ENCODE measurements around the gene TSPAN3.

The TSPAN3 gene

GRCh38 chr15:77009646-77010311 is 61.1 kb downstream of the TSPAN3 start:
- no peak for DNase-seq (ENCODE audit: low read depth in 2 of 2)

- no peak for DNase-seq (ENCODE audit: low read depth in 2 of 2)
Observed at GRCh38 chr15:77009176-77009575, 61.7 kb downstream of the TSPAN3 start.

- DNase-seq (ENCODE audit: low read depth in 2 of 2), result no peak
Observed at GRCh38 chr15:77004189-77004588, 66.7 kb downstream of the TSPAN3 start.

- peak; percentile 77 to 79 for DNase-seq (ENCODE audit: low read depth in 2 of 2)
Observed at GRCh38 chr15:77002954-77003912, 67.7 kb downstream of the TSPAN3 start.

- DNase-seq (ENCODE audit: low read depth in 2 of 2), result no peak
Observed at GRCh38 chr15:77002436-77002835, 68.5 kb downstream of the TSPAN3 start.

GRCh38 chr15:77001966-77002365 is 68.9 kb downstream of the TSPAN3 start:
- no peak for DNase-seq (ENCODE audit: low read depth in 2 of 2)

- no peak for DNase-seq (ENCODE audit: low read depth in 2 of 2)
Observed at GRCh38 chr15:77001351-77001750, 69.6 kb downstream of the TSPAN3 start.

GRCh38 chr15:76999996-77000395 is 70.9 kb downstream of the TSPAN3 start:
- no peak for DNase-seq (ENCODE audit: low read depth in 2 of 2)

- DNase-seq (ENCODE audit: low read depth in 2 of 2), result no peak
Observed at GRCh38 chr15:76998663-76999285, 72.1 kb downstream of the TSPAN3 start.

- peak in 1 of 2 donors; percentile 56 for DNase-seq (ENCODE audit: low read depth in 2 of 2)
Observed at GRCh38 chr15:76996526-76997401, 74.1 kb downstream of the TSPAN3 start.

- DNase-seq (ENCODE audit: low read depth in 2 of 2), result no peak
Observed at GRCh38 chr15:76996076-76996525, 74.8 kb downstream of the TSPAN3 start.

- DNase-seq (ENCODE audit: low read depth in 2 of 2), result peak in 1 of 2 donors; percentile 60
Observed at GRCh38 chr15:76994971-76995945, 75.7 kb downstream of the TSPAN3 start, which contains the start of gene PSTPIP1. Gene PSTPIP1, plus strand, starts transcription at chr15:76995126. Its CDS starts 448 bp downstream, at chr15:76995574.

GRCh38 chr15:76994496-76994895 is 76.4 kb downstream of the TSPAN3 start:
- no peak for DNase-seq (ENCODE audit: low read depth in 2 of 2)

GRCh38 chr15:76994001-76994400 is 76.9 kb downstream of the TSPAN3 start:
- DNase-seq (ENCODE audit: low read depth in 2 of 2), result peak in 1 of 2 donors; percentile 65

- no peak for DNase-seq (ENCODE audit: low read depth in 2 of 2)
Observed at GRCh38 chr15:76993114-76993725, 77.7 kb downstream of the TSPAN3 start.

GRCh38 chr15:76991741-76992645 is 78.9 kb downstream of the TSPAN3 start:
- no peak for DNase-seq (ENCODE audit: low read depth in 2 of 2)

Measured in stimulated activated CD8-positive, alpha-beta memory T cell treated with anti-CD3 and anti-CD28 coated beads, Interleukin-15, amount 100 ng/mL, for 48 hours (primary cell).